Kasumi-1 (cell line): ENCODE measurements around the gene TMEM63B.
"Not testable (repeated sequence)": the region's sequence is repeated elsewhere in the genome, so short reads cannot be mapped to it uniquely, and the experiment has no call there.

ENCODE experiments used
- DNase-seq, 2 experiments: peaks; one replicate each; lab custom pipeline; 2025; lab: John Stamatoyannopoulos, UW

TMEM63B gene

DNA sequence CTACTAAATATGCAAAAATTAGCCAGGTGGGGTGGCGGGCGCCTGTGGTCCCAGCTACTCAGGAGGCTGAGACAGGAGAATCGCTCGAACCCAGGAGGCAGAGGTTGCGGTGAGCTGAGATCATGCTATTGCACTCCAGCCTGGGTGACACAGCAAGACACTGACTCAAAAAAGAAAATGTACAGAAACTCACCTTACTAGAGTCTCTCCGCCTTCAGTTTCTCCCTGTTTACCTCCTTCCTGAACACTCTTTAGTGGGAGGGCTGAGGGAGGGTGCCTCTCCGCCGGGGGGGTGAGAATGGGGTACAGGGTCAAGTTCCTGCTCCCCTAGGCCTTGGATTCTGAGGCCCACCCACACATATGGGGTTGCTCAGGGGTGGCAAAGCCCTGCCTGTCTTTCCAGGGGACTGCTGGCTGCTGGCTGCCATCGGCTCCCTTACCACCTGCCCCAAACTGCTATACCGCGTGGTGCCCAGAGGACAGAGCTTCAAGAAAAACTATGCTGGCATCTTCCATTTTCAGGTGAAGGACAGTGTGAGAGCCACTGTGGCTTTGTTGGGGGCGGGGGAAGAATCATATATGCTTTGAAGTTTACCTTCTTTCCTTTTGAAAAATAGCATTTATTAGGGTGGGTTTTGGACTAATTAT, 44.7 kb downstream of the TMEM63B start:
- no peak for DNase-seq

GRCh38 chr6:44172731-44173500, 45.6 kb downstream of the TMEM63B start:
- peak; percentile 66 to 71 for DNase-seq

GRCh38 chr6:44176130-44176761, 48.9 kb downstream of the TMEM63B start:
- DNase-seq, result no peak

GRCh38 chr6:44176762-44177509, 49.6 kb downstream of the TMEM63B start:
- DNase-seq, result no peak

DNA sequence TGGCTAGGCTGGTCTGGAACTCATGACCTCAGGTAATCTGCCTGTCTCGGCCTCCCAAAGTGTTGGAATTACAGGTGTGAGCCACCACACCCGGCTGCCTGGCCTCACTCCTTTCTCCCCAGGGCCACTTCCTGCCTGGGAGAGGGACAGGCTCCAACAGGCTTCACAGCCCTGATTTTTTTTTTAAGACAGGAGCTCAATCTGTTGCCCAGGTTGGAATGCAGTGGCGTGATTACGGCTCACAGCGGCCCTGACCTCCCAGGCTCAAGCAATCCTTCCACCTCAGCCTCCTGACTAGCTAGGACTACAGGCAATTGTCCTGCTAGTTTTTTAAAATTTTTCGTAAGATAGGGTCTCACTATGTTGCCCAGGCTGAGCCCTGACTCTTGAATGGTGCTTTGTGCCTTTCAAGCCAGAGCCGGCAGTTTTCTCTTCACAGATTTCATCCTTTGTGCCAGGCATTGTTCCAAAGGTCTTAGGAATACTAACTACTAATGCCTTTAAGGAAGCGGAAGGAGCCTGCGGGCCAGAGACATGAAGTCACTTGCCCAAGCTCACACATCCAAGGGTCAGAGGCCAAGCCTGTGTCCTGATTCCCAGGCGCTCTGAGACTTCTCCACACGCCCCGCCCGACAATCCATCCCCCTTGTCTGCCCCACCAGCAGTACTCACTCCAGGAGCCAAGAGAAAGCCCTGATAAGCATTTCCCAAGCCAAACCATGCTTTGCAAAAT, 50.5 kb downstream of the TMEM63B start:
- no peak for DNase-seq

GRCh38 chr6:44178424-44179071, 51.2 kb downstream of the TMEM63B start:
- no peak for DNase-seq

- no peak for DNase-seq
Observed at GRCh38 chr6:44179072-44179536, 51.8 kb downstream of the TMEM63B start.

DNA sequence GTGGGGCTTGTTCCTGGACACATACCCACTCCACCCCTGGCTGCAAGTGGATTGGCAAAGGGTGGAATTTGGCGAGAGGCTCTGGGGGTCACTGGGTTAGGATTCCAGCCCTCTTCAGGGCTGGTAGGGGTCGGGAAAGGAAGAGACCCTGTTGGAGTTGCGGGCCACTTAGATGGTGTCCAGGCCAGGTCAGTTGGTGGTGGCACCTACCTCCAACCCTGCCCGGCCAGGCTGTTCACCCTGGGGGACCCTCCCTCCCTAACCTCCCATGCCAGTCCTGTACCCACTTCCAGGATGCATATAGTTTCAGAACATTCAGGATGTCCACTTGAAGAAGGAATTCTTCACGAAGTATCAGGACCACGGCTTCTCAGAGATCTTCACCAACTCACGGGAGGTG, 52.3 kb downstream of the TMEM63B start:
- DNase-seq, result no peak

DNA sequence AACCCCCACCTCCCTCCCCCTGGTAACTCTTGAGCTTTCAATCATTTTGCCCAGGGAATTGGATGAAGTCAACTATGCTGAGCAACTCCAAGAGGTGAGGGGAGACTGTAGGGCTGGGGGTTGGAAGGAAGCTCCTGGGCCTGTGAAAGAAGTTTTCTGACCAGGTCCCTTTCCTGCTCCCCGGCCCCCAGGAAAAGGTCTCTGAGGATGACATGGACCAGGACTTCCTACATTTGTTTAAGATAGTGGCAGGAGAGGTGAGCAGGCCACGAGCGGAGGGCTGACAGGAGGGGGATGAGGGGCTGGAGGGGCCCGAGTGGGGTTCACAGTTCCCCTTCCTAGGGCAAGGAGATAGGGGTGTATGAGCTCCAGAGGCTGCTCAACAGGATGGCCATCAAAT, 53.1 kb downstream of the TMEM63B start:
- DNase-seq, result no peak

GRCh38 chr6:44180886-44181285, 53.5 kb downstream of the TMEM63B start:
- DNase-seq, result no peak

GRCh38 chr6:44181784-44182183, 54.4 kb downstream of the TMEM63B start:
- not testable (repeated sequence) for DNase-seq

DNA sequence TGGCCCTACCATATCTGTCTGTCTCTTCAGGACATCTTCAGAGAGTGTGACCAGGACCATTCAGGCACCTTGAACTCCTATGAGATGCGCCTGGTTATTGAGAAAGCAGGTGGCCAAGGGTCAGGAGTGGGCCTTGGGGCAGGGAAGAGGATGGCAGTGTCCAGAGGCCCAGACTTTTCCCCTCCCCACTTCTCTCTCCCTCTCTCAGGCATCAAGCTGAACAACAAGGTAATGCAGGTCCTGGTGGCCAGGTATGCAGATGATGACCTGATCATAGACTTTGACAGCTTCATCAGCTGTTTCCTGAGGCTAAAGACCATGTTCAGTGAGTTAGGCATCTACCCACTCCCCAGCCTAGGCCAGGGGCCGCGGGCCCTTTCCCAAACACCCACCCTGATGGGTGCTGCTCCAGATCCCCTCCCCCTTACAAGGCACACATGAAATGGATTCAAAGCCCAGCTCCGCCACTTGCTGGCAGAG, 55.6 kb downstream of the TMEM63B start:
- no peak for DNase-seq

DNA sequence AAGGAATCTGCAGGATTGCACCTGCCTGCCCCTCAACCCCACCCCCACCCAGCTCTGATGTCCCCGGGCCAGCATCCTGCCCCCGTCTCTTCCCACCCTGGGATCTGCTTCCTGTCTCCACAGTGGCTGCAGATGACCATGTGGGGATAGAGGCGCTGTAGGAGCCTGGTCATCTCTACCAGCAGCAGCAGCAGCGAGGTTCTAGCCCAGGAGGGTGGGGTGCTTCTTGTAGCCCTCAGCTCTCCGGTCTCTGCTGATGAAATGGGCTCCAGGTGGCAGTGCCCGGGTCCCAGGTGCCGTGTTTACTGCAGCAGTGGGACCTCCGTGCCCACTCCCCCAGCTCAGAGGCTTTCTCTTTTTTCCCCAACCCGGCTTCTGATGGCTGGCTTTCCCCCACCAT, 56.4 kb downstream of the TMEM63B start:
- DNase-seq, result no peak

DNA sequence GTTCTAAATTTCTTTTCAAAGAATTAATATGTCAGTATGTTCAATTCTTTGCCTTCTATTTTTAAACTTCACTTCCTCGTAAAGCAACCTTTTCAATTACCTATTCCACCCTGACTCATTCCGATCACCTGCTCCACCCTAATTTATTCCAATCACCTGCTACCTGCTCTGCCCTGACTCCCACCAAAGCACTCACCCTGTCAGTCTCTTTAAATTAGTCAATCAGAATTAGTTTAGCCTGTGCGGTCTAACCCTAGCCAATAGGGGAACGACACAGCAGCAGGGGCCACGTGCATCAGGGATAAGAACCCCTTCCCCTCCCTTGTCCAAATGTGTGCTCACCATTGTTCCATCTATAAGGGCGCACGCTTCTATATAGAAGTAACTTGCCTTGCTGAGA, 58.0 kb downstream of the TMEM63B start:
- not testable (repeated sequence) for DNase-seq

DNA sequence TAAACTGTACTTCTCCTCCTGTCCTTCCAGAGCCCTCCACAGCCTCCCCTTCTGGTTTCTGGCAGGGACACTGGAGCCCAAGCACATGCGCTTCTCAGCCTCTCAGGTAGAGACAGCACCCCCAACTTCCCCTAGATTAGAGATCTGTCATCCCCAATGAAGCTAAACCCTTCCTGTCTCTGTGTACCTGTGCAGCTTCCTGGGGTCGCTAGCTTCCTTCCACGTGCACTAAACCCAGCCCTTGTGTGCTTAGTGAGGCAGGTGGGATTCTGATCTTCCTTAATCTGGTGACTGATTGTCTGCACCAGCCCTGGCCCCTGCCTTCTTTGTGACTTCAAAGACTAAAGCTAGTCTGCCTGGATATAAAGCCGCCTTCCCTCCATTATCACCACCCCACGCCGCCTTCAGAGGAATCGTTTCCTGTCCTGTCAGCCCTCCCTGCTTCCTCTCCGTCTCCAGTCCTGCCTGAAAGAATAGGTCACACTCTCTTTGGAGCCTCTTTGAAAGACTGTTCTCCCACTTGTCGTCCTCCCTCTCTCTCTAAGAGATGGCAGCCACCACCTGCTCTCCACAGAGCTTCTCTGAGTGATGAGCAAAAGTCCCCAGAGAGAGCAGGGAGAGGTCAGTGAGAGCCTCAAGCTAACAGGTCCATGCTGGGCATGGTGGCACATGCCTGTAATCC, 58.7 kb downstream of the TMEM63B start:
- DNase-seq, result no peak

GRCh38 chr6:44186635-44187025, 59.3 kb downstream of the TMEM63B start:
- DNase-seq, result no peak

DNA sequence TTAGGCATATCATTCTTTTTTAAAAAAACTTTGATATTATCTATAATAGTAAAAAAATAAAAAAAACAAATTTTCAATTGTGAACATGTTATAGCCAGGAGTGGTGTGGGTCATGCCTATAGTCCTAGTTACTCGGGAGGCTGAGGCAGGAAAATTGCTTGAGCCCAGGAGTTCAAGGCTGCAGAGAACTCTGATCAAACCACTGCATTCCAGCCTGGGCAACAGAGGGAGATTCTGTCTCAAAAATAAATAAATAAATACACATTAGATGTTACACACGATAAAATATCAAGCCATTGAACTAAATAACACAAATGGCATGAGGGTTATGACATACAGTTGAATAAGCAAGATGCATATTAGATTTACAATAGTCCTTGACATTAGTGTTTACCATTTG, 61.5 kb downstream of the TMEM63B start:
- DNase-seq, result no peak

- DNase-seq, result no peak
Observed at GRCh38 chr6:44189257-44189656, 61.9 kb downstream of the TMEM63B start.

DNA sequence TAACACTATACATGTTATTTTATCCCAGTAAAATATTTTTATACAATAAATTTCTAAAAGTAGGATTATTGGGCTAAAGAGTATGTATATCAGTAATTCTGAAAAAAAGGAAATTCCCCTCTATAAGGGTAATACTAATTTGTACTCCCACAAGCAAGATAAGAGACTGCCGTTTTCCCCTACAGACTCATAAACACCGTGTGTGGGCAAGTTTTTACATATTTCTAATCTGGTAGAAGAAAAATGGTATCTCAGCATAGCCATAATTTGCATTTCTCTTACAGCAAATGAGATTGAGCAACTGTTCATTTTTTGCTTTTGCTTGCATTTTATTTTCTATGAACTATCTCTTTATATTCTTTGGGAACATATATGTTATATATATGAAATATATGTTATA, 63.4 kb downstream of the TMEM63B start:
- DNase-seq, result no peak

DNA sequence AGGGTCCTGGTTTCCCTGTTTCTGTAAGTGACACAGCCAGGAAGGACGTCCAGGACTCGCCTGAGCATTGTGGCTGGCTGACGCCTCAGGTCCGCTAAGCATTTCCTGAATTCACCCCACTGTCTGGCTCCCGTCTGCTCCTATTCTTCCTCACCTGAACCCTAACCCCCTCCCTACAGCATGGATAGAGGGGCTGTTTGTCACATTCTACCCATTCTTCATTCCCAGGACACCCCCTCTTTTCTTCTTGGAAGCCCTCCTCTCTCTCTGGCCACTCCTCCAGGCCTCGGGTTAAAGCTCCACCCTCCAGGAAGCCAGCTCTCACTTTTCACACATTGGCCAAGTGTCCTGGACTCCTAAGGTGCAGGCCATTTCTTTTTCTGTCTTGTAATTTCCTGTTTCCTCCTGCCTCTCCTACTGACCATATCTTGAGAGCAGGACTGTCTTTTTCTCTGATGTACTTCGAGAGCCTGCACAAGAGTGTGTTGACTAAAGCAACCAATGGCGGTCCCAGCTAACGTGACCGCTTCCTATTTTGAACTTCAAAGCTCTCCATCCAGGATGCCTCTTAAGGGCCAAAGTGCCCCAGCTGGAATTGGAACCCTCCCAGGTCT, 65.2 kb downstream of the TMEM63B start:
- DNase-seq, result peak in 1 of 2 experiments; percentile 16
